ENCODE results near the gene AEBP1. TPM values are rescaled to one million over a fixed set of nuclear protein-coding genes. Genes with fewer than 3 reads are reported as not detected.

The AEBP1 gene
- total RNA-seq, 2 experiments from 2014 or later: 13.0 to 15.7 TPM

DNA sequence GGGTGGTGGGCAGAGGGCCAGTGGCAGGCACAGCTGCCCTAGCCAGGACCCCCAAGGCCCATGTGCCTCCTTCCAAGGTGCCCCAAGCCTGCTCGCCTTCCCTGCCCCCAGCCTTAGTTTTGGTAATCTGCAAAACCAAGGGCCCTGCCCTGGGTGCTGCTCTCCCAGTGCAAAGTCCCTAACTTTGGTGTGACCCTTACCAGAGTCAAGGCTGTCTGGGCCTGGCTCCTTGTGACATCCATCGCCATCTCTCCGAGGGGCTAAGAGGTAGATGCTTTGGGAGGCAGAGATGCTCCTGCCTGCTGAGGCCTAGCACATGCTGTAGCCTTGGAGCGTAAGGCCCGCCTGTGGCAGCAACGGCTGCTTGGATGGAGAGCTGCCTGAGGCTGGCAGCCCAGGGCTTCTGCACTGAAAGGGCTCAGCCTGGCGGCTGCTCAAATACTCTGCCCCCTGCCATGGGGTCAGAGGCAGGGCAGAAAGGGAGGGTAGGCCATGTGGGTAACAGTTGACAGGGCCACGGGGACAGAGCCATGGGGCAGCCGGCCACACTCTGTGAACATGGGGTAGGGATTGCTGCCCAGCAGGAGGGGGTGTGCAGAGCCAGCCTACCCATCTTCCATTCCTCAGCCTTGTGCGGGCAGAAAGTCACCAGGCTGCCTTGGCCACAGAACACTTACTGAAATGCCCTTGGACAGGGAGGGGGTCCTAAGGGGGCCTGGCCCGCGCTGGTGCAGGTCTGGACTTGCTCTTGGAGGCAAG is 54.9 kb downstream of the AEBP1 start:
- POLR2A ChIA-PET: no interaction called here
- CTCF ChIA-PET: no interaction called here
- H3K9me3 Mint-ChIP-seq (ENCODE audit: insufficient read depth): no peaks in the 10 kb centered on the region
- no peak overlapping the region for H3K27ac Mint-ChIP-seq
- H3K36me3 Mint-ChIP-seq (ENCODE audit: low read depth): no peaks in the 10 kb centered on the region
- no peaks in the 10 kb centered on the region for H3K4me1 Mint-ChIP-seq (ENCODE audit: low read depth)
- H3K4me3 Mint-ChIP-seq: no peak overlapping the region
- DNase-seq (no peak), ATAC-seq (no peak)
- H3K27me3 Mint-ChIP-seq (ENCODE audit: low read depth): peaks cover 9% of the 10 kb centered on the region

DNA sequence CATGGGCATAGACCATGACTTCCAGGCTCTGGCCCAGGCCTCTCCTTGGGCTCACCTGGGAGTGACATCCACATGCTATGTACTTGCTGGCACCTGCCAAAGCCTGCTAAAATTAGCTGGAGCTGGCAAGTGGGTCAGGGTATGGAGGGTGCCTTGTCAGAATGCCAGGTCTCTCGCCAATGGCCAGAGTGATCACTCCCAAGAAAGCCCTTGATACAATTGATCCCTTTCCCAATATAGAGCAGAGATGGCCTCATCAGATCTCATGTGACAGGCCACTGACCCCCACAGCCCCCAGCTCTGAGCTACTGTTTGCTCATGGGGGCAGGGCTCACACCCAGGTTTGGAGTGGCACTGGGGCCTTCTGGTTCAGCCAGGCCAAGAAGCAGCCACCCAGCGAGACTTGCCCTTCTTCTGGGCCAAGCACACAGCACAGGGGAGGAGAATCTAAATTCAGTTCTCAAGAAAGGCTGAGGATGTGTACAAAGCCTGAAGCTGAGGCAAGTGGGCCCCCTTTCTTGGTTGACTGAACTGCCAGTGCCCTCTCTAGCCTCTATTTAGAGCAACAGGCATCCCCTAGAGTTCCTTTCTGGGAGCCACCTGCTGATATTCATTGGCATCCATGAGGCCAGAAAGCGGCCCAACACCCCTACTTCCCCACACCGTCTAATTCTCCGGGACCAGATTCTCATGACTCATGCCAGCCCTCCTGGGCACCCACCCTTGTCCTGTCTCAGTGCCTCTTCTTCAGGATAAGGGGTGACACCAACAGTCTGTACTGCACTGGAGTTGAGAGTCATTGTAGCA is 55.9 kb downstream of the AEBP1 start:
- Mint-ChIP-seq H3K9me3 (ENCODE audit: insufficient read depth) (no peaks in the 10 kb centered on the region), H3K36me3 (ENCODE audit: low read depth) (no peaks in the 10 kb centered on the region), H3K27me3 (ENCODE audit: low read depth) (peaks cover 16% of the 10 kb centered on the region), H3K4me1 (ENCODE audit: low read depth) (no peaks in the 10 kb centered on the region), H3K4me3 (no peak overlapping the region), H3K27ac (no peak overlapping the region)
- ATAC-seq (no peak), DNase-seq (no peak)
- ChIA-PET CTCF (no interaction called here), POLR2A (no interaction called here)

DNA sequence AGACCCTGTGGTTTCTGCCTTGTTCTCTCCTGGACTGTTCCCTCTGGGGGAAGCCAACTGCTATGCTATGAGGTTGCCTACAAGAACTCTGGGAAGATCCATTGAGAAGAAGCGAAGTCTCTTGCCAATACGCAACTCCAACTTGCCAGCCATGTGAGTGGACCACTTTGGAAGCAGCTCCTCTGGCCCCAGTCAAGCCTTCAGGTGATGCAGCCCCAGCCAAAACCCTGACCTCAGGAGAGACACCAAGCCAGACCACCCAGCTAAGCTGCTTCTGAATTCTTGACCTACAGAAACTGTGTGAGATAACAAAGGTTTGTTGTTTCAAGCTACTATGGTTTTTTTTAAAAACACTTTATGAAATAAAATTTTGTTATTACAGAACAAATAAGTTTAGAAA is 57.2 kb downstream of the AEBP1 start:
- ChIA-PET POLR2A (no interaction called here), CTCF (no interaction called here)
- Mint-ChIP-seq H3K4me1 (ENCODE audit: low read depth) (no peaks in the 10 kb centered on the region), H3K27me3 (ENCODE audit: low read depth) (peaks cover 14% of the 10 kb centered on the region), H3K36me3 (ENCODE audit: low read depth) (no peaks in the 10 kb centered on the region), H3K4me3 (no peak overlapping the region), H3K9me3 (ENCODE audit: insufficient read depth) (no peaks in the 10 kb centered on the region), H3K27ac (no peak overlapping the region)
- DNase-seq: no peak
- ATAC-seq: no peak

DNA sequence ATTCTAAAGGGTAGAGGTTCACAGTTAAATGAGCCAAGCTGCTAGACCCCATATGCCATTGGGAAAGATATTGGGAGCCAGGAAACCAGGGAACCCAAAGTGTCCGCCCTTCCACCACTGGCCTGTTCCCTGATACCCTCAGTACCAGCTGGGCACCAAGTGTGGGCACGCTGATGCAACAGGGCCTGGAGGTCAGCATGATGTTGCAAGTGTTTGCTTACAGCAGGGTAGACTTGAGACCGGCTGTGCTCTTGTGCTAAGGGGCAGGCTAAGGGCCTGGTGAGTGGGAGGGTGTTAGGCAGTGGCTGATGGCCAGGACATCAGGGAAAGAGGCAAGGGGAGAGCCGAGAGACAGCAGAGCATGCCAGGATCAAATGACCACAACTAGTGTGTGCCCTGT is 58.0 kb downstream of the AEBP1 start:
- CTCF ChIA-PET: no interaction called here
- H3K27ac Mint-ChIP-seq: no peak overlapping the region
- POLR2A ChIA-PET: no interaction called here
- ATAC-seq (no peak), DNase-seq (no peak)
- no peaks in the 10 kb centered on the region for H3K9me3 Mint-ChIP-seq (ENCODE audit: insufficient read depth)
- no peaks in the 10 kb centered on the region for H3K4me1 Mint-ChIP-seq (ENCODE audit: low read depth)
- peaks cover 14% of the 10 kb centered on the region for H3K27me3 Mint-ChIP-seq (ENCODE audit: low read depth)
- H3K36me3 Mint-ChIP-seq (ENCODE audit: low read depth): no peaks in the 10 kb centered on the region
- no peak overlapping the region for H3K4me3 Mint-ChIP-seq

DNA sequence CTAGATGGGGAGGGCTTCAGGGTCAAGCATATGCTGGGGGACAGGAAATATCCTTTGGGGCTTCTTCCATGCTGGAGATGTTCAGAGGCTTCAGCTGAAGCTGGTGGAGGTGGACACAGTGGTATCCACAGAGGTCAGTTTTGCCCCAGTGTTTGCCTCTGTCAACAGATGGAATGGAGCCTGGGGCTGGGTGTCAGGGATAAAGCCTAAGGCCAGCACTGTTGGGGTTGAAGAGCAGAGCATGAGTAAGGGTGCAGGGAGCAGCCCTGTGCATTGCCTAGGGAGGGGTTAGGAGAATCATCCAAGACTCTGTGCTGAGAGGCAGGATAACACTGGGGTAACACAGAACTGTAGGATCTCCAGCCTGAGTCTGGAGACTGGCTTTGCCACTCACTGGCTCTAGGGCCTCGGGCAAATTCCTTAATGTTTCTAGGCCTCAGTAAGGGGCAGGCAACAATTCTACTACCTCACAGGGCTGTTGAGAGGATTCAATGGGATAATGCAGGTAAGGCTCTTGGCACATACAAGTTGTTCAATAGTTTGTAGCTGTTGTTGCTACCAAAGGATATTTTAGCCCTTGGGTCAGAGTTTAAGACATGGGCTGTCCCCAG is 58.7 kb downstream of the AEBP1 start:
- Mint-ChIP-seq H3K27me3 (ENCODE audit: low read depth) (peaks cover 14% of the 10 kb centered on the region), H3K4me3 (no peak overlapping the region), H3K4me1 (ENCODE audit: low read depth) (peaks cover 4% of the 10 kb centered on the region), H3K36me3 (ENCODE audit: low read depth) (no peaks in the 10 kb centered on the region), H3K27ac (no peak overlapping the region), H3K9me3 (ENCODE audit: insufficient read depth) (no peaks in the 10 kb centered on the region)
- ChIA-PET CTCF (no interaction called here), POLR2A (no interaction called here)
- no peak for DNase-seq
- ATAC-seq: no peak

DNA sequence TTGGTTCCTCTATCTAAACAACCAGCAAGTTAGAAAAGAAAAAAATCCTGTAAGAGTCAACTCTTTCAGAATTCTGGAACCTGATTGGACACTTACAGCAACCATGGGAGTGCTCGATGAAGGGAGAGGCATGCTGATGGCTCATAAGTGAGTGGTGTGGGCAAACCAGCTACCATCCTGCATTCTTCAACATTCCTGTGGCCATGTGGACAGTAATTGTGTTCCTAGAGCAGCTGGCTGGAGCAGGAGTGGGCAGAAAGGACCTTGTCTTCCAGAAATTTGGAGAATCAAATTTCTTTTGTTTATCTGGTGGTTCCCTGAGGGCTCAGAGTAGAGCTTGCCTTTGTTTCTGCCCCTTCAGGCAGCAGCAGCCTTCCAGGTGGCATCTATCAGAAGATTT is 59.4 kb downstream of the AEBP1 start:
- Mint-ChIP-seq H3K9me3 (ENCODE audit: insufficient read depth) (no peaks in the 10 kb centered on the region), H3K36me3 (ENCODE audit: low read depth) (no peaks in the 10 kb centered on the region), H3K27ac (no peak overlapping the region), H3K4me3 (no peak overlapping the region), H3K4me1 (ENCODE audit: low read depth) (peaks cover 6% of the 10 kb centered on the region), H3K27me3 (ENCODE audit: low read depth) (peaks cover 14% of the 10 kb centered on the region)
- POLR2A ChIA-PET: no interaction called here
- CTCF ChIA-PET: interaction anchor here (0.7 kb wide), 1 partner anchor 386 kb away, joined by 3 read pairs; no protein-coding TSS in a partner anchor
- DNase-seq (no peak), ATAC-seq (no peak)

Small RNA genes lying within 50 kb of the gene (microRNA-seq; reads per million reads assigned to microRNA genes)
- not detected for gene MIR6838

Other genes with a start within 250 kb of the AEBP1 start
- gene MRPS24, start 234.8 kb upstream of the AEBP1 start, total RNA-seq: 10 to 100 TPM; 88.5 to 91.3 TPM
- gene URGCP, start 197.7 kb upstream of the AEBP1 start, total RNA-seq: 10 to 100 TPM; 24.1 to 24.7 TPM
- 1 to 10 TPM; 6.3 to 6.8 TPM for gene UBE2D4, start 177.9 kb upstream of the AEBP1 start, total RNA-seq
- gene SPDYE1, start 106.4 kb upstream of the AEBP1 start, total RNA-seq: not detected
- gene DBNL, start 59.6 kb upstream of the AEBP1 start, total RNA-seq: 100 to 1,000 TPM; 165 to 166 TPM
- under 1 TPM; 0.34 to 0.68 TPM for gene PGAM2, start 38.8 kb upstream of the AEBP1 start, total RNA-seq
- 10 to 100 TPM; 37.3 to 37.9 TPM for gene POLM, start 21.8 kb upstream of the AEBP1 start, total RNA-seq
- gene POLD2, start 19.2 kb downstream of the AEBP1 start, total RNA-seq: 100 to 1,000 TPM; 134 to 135 TPM
- not detected for gene MYL7, start 37.0 kb downstream of the AEBP1 start, total RNA-seq
- gene GCK, start 85.1 kb downstream of the AEBP1 start, total RNA-seq: not detected
- 10 to 100 TPM; 64.5 to 70.2 TPM for gene YKT6, start 96.6 kb downstream of the AEBP1 start, total RNA-seq
- not detected for gene CAMK2B, start 221.2 kb downstream of the AEBP1 start, total RNA-seq

Measured in activated CD8-positive, alpha-beta T cell treated with anti-CD3 and anti-CD28 coated beads, Interleukin-2, amount 10 ng/mL, durations not matched to agents 7 days and 5 days (primary cell).